Gastroesophageal sphincter (tissue), 3 donors: Measurements from ENCODE around the gene DCTN1.

ENCODE experiments used
- CTCF ChIP-seq, 4 experiments: fragments of 200-600 bp in 2 of 4; fragments of 450-650 bp in 2 of 4; sonication (generic) in 1 of 4; IDR thresholded peaks; one replicate each; pipeline ENCODE4 v1.5.1; 2017 to 2019; ENCODE audit warnings: antibody characterized with exemption in 4 of 4, mild to moderate bottlenecking in 2 of 4, moderate library complexity in 2 of 4
- EP300 ChIP-seq: sonication (generic); formaldehyde crosslinking; IDR thresholded peaks from one replicate; pipeline ENCODE4 v1.6.1; 2017; ENCODE audit warnings: antibody characterized with exemption, mild to moderate bottlenecking

- TF ChIP-seq CTCF (IDR thresholded peaks at IDR 0.05) (no peak), EP300 (no peak)
These were observed 32.4 kb downstream of the DCTN1 start for GRCh38 chr2:74347742-74348141.
